Chondrocyte (in vitro differentiated cells): ENCODE data around the gene CTNND2. TPM values are rescaled to one million over a fixed set of nuclear protein-coding genes. Genes with fewer than 3 reads are reported as not detected.

Experiments used
- DNase-seq: peaks from one replicate; pipeline ENCODE4 v3.0.0; 2021; ENCODE audit warnings: mixed read lengths, low spot score
- H3K27ac Mint-ChIP-seq: one replicate; pipeline ENCODE4 v1.8.0; 2021; ENCODE audit warnings: mild to moderate bottlenecking, moderate library complexity, mixed read lengths; ENCODE audit not compliant: unreplicated experiment
- H3K27me3 Mint-ChIP-seq: 2 replicates; pipeline ENCODE4 v1.8.0; 2021; ENCODE audit warnings: low read depth, mixed read lengths
- H3K36me3 Mint-ChIP-seq: 2 replicates; pipeline ENCODE4 v1.8.0; 2021; ENCODE audit warnings: low read depth, mixed read lengths
- H3K4me1 Mint-ChIP-seq: 2 replicates; pipeline ENCODE4 v1.8.0; 2021; ENCODE audit warnings: low read depth, mild to moderate bottlenecking, mixed read lengths
- H3K4me3 Mint-ChIP-seq: one replicate; pipeline ENCODE4 v1.8.0; 2021; ENCODE audit warnings: mild to moderate bottlenecking, moderate library complexity, mixed read lengths; ENCODE audit not compliant: unreplicated experiment
- H3K9me3 Mint-ChIP-seq: 2 replicates; pipeline ENCODE4 v1.8.0; 2021; ENCODE audit warnings: low read depth, mixed read lengths
- total RNA-seq: library from RNA; stranded (reverse); gene quantifications from 3 replicates; pipeline ENCODE4 v1.2.1, GENCODE V29; 2021
- TF ChIP-seq, protein P1 (sequence below): fragments of 200-600 bp; sonication (generic); IDR thresholded peaks from 2 replicates; pipeline ENCODE4 v1.5.0; 2021; ENCODE audit warnings: antibody characterized with exemption, mild to moderate bottlenecking, moderate library complexity

The CTNND2 gene
- total RNA-seq, 1 donor from 2014 or later = 2.1 TPM

DNA sequence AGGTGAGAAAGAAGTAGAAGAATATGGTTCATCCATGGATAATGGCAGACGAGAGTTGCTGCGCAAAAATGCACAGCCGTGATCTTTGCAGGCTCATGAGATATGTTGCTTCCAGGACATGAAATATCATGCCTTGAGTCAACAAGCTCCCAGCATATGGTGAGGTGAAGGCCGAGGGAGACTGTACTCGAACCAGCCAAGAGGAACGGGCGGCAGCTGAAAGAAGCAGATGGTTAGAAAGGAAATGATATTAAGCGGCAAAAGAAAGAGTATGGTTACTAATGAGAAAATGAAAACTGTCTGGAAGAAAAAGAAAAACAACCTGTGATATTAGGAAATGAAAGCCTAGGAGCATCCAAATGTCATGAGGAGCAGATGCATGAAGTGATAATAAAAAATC is 798.5 kb downstream of the CTNND2 start:
- H3K4me1 Mint-ChIP-seq = no peaks in the 10 kb centered on the region
- H3K4me3 Mint-ChIP-seq = no peak overlapping the region
- no peaks in the 10 kb centered on the region for H3K9me3 Mint-ChIP-seq
- DNase-seq = no peak
- no peak overlapping the region for H3K27ac Mint-ChIP-seq
- H3K36me3 Mint-ChIP-seq = no peaks in the 10 kb centered on the region
- TF ChIP-seq, protein P1, sequence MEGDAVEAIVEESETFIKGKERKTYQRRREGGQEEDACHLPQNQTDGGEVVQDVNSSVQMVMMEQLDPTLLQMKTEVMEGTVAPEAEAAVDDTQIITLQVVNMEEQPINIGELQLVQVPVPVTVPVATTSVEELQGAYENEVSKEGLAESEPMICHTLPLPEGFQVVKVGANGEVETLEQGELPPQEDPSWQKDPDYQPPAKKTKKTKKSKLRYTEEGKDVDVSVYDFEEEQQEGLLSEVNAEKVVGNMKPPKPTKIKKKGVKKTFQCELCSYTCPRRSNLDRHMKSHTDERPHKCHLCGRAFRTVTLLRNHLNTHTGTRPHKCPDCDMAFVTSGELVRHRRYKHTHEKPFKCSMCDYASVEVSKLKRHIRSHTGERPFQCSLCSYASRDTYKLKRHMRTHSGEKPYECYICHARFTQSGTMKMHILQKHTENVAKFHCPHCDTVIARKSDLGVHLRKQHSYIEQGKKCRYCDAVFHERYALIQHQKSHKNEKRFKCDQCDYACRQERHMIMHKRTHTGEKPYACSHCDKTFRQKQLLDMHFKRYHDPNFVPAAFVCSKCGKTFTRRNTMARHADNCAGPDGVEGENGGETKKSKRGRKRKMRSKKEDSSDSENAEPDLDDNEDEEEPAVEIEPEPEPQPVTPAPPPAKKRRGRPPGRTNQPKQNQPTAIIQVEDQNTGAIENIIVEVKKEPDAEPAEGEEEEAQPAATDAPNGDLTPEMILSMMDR = no peak
- peaks cover 21% of the 10 kb centered on the region for H3K27me3 Mint-ChIP-seq

DNA sequence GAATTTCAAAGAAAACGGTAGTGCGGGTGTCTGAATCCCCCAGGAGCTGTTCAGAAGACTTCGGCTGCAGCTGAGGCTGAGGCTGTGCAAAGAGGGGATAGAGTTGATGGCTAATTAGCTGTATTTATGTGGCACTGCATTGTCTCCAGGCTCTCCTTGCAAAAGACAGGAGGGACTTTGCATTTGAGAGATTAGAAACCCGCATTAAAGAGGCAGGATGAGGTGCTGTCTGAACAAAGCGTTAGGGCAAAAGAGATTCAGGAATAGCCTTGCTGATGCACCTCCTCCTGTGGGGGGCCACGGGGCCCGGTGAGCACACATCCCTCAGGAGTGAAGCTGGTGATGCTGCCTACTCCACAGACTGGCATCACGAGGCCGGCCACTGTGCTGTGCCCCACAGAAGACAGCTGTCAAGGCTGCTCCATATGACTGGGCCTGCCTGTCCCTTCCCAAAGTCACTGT is 799.6 kb downstream of the CTNND2 start:
- no peak for DNase-seq
- Mint-ChIP-seq H3K27ac (no peak overlapping the region), H3K4me1 (no peaks in the 10 kb centered on the region), H3K27me3 (peaks cover 21% of the 10 kb centered on the region), H3K36me3 (no peaks in the 10 kb centered on the region), H3K9me3 (no peaks in the 10 kb centered on the region), H3K4me3 (no peak overlapping the region)
- TF ChIP-seq, protein P1 = no peak

DNA sequence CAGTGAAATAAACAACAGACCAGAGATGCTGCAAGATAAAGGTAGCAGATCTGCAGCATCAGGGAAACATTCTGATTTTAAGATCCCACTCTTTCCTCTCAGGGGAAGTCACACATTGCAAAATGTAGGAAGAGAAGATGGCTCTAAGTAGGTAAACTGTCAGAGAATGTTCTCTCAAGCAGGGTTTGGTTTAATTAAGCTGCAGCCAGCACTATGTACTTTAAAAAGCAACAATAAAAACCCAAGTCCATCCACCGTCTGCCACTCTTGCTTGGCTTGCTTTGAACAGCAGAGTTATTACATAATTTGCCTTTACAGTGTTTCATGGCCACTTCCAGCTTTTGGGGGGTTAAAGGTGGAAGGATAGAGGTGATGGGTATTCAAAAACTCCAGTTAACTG is 800.0 kb downstream of the CTNND2 start:
- Mint-ChIP-seq H3K4me1 (no peaks in the 10 kb centered on the region), H3K27me3 (peaks cover 21% of the 10 kb centered on the region), H3K36me3 (no peaks in the 10 kb centered on the region), H3K4me3 (no peak overlapping the region), H3K9me3 (no peaks in the 10 kb centered on the region), H3K27ac (no peak overlapping the region)
- DNase-seq = no peak
- TF ChIP-seq, protein P1 = no peak

DNA sequence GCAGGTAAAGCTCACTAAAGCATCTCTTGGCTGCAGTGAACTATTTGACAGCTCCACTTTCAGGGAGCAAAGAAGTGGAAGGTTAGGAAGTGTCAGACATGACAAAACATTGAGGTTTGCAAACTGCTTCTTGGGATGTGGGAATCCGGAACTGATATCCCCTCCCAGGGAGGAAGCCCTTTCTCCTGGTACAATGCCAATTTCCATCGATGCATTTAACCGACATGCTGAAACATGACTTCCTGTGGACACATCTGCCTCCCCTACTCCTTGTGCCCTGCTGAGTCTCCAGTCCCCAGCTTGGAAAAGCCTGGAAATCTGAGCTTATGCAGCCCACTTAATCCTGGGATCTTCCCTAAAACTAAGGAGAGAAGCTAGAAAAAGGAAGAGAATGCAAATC is 820.1 kb downstream of the CTNND2 start:
- Mint-ChIP-seq H3K36me3 (peaks cover 2% of the 10 kb centered on the region), H3K27ac (no peak overlapping the region), H3K27me3 (peaks cover 19% of the 10 kb centered on the region), H3K9me3 (peaks cover 11% of the 10 kb centered on the region), H3K4me1 (no peaks in the 10 kb centered on the region), H3K4me3 (no peak overlapping the region)
- TF ChIP-seq, protein P1 = no peak
- no peak for DNase-seq

DNA sequence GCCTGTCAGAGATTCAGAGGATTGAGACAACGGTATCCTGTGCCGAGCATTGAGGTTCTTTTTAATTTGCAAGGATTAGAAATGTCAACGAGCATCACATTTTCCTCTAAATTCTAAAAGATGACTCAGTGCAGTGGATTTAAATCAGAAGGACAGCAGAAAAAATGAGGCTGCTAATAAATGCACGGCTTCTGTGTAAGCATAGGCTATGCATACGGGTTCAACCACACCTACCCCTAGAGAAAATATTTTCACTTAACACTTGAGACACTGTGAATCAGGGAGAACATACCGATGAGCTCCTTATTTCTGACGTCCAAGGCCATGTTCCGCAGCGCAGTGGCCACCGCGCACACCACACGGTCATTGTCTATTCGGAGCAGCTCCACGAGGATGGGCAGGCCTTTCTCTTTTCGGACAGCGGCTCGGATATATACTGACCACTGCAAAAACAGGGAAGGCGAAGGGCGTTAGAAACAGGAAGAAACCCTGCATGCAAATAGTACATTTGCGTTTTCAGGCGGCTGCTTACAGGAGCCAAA is 821.8 kb downstream of the CTNND2 start:
- no peak overlapping the region for H3K4me3 Mint-ChIP-seq
- peaks cover 3% of the 10 kb centered on the region for H3K9me3 Mint-ChIP-seq
- DNase-seq = no peak
- H3K4me1 Mint-ChIP-seq = no peaks in the 10 kb centered on the region
- no peaks in the 10 kb centered on the region for H3K36me3 Mint-ChIP-seq
- H3K27me3 Mint-ChIP-seq = peaks cover 21% of the 10 kb centered on the region
- TF ChIP-seq, protein P1 = no peak
- no peak overlapping the region for H3K27ac Mint-ChIP-seq
